Liver (tissue), 3 donors: Measurements from ENCODE around the gene NFXL1.

Experiments
- RAD21 ChIP-seq, 2 donors: IDR thresholded peaks; 2 replicates each; pipeline ENCODE4 v1.6.1; 2016; ENCODE audit warnings: antibody characterized with exemption in 2 of 2, mild to moderate bottlenecking in 2 of 2
- TF ChIP-seq, protein P1 (sequence below): fragments of 150-350 bp; IDR thresholded peaks from 2 replicates; pipeline ENCODE4 v1.5.1; 2017; ENCODE audit warnings: improper control_type of control experiment, low read depth, low read length; ENCODE audit not compliant: missing input control
- TF ChIP-seq, protein P2 (sequence below): IDR thresholded peaks from 2 replicates; pipeline ENCODE4 v1.6.1; 2016; ENCODE audit warnings: antibody characterized with exemption
- donor health status: healthy.
- donor health status: healthy.

- TF ChIP-seq, protein P1, sequence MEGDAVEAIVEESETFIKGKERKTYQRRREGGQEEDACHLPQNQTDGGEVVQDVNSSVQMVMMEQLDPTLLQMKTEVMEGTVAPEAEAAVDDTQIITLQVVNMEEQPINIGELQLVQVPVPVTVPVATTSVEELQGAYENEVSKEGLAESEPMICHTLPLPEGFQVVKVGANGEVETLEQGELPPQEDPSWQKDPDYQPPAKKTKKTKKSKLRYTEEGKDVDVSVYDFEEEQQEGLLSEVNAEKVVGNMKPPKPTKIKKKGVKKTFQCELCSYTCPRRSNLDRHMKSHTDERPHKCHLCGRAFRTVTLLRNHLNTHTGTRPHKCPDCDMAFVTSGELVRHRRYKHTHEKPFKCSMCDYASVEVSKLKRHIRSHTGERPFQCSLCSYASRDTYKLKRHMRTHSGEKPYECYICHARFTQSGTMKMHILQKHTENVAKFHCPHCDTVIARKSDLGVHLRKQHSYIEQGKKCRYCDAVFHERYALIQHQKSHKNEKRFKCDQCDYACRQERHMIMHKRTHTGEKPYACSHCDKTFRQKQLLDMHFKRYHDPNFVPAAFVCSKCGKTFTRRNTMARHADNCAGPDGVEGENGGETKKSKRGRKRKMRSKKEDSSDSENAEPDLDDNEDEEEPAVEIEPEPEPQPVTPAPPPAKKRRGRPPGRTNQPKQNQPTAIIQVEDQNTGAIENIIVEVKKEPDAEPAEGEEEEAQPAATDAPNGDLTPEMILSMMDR, result peak; percentile 59
- TF ChIP-seq, protein P2, sequence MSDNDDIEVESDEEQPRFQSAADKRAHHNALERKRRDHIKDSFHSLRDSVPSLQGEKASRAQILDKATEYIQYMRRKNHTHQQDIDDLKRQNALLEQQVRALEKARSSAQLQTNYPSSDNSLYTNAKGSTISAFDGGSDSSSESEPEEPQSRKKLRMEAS, result no peak
- peak; percentile 76 to 84 for TF ChIP-seq RAD21 (IDR thresholded peaks at IDR 0.05)
Measured at GRCh38 chr4:47926667-47927258, 12.4 kb upstream of the NFXL1 start.
